ENCODE measurements around the gene CABYR.

The CABYR gene

DNA sequence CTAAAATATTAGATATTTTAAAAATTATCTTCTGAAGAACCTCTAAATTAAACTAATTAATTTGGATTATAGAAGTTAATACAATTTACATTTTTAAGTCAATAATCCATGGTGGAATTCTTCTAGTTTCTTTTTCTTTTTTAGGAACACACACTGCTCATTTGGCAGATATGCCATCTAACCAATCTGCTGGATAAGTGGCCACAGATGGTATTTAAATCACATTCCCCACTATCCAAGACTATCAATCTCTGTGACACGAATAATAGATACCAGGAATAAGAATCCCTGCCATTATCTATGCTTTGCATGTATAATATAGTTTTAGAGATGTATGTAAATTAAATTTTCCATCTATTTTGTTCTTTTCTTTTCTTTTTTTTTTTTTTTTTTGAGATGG, 58.5 kb downstream of the CABYR start:
- no peak overlapping the region for H2AFZ ChIP-seq
- H3K4me2 ChIP-seq (ENCODE audit: low read length) = no peak overlapping the region
- H3K27me3 ChIP-seq (ENCODE audit: control insufficient read depth, insufficient read depth, low read length) = no peaks in the 10 kb centered on the region
- no peak overlapping the region for H3K27ac ChIP-seq
- no peaks in the 10 kb centered on the region for H3K9me3 ChIP-seq (ENCODE audit: control insufficient read depth, low read length)
- TF ChIP-seq, protein P1, sequence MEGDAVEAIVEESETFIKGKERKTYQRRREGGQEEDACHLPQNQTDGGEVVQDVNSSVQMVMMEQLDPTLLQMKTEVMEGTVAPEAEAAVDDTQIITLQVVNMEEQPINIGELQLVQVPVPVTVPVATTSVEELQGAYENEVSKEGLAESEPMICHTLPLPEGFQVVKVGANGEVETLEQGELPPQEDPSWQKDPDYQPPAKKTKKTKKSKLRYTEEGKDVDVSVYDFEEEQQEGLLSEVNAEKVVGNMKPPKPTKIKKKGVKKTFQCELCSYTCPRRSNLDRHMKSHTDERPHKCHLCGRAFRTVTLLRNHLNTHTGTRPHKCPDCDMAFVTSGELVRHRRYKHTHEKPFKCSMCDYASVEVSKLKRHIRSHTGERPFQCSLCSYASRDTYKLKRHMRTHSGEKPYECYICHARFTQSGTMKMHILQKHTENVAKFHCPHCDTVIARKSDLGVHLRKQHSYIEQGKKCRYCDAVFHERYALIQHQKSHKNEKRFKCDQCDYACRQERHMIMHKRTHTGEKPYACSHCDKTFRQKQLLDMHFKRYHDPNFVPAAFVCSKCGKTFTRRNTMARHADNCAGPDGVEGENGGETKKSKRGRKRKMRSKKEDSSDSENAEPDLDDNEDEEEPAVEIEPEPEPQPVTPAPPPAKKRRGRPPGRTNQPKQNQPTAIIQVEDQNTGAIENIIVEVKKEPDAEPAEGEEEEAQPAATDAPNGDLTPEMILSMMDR (IDR thresholded peaks at IDR 0.05) = no peak
- H3K9ac ChIP-seq = no peak overlapping the region
- no peak overlapping the region for H3K4me3 ChIP-seq (ENCODE audit: low read depth, low read length)
- peaks cover 2% of the 10 kb centered on the region for H3K36me3 ChIP-seq (ENCODE audit: control insufficient read depth, insufficient read depth, low read length)
- H3K79me2 ChIP-seq = no peaks in the 10 kb centered on the region
- no peaks in the 10 kb centered on the region for H3K4me1 ChIP-seq

DNA sequence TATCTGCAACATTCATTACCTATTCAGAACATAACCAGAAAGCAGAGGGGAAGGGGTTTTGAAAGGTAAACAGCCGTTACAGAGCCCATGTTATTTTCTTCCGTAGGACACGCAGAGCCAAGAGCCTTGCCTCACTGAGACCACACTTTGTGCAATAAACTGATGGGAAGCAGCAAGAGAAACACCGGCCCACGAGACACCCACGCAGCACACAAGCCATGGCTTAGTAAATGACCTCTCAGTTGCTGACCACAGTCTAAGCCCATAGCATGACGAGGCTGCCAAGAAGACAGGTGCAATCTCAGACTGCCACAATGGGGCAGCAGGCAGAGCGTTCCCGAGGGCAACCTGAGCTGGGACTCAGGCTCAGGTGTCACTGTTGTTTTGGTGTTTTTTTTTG, 59.6 kb downstream of the CABYR start:
- TF ChIP-seq, protein P1 (IDR thresholded peaks at IDR 0.05) = no peak
- H3K27me3 ChIP-seq (ENCODE audit: control insufficient read depth, insufficient read depth, low read length) = no peaks in the 10 kb centered on the region
- no peaks in the 10 kb centered on the region for H3K9me3 ChIP-seq (ENCODE audit: control insufficient read depth, low read length)
- peaks cover 2% of the 10 kb centered on the region for H3K36me3 ChIP-seq (ENCODE audit: control insufficient read depth, insufficient read depth, low read length)
- no peak overlapping the region for H3K9ac ChIP-seq
- H3K4me3 ChIP-seq (ENCODE audit: low read depth, low read length) = no peak overlapping the region
- H3K79me2 ChIP-seq = peaks cover under 1% of the 10 kb centered on the region
- no peaks in the 10 kb centered on the region for H3K4me1 ChIP-seq
- H2AFZ ChIP-seq = no peak overlapping the region
- H3K27ac ChIP-seq = no peak overlapping the region
- no peak overlapping the region for H3K4me2 ChIP-seq (ENCODE audit: low read length)

DNA sequence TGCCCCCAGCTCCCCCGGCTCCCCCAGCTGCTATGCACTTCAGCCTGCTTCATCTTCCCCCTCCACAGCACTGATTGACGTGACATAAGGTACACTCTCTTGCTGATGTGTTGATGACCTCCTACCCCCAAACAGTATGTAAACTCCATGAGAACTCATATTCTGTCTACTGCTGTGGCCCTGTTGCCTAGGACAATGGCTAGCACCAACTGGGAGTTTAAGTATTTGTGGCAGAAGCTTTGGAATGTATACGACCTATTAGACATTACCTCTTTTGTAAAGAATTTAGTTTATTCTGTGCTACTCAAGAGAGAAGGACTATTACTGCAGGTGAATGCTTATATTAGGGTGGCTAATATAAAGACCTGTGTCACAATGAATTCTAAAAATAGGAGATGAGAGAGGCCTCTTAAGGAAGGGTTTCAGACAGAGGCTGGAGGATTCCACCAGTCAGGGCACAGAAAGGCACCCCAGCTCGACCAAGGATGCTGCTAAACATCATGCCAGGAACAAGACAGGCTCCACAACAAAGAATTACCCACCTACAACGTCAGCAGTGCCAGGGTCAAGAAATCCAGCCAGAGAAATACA, 60.6 kb downstream of the CABYR start:
- no peak overlapping the region for H2AFZ ChIP-seq
- peaks cover 2% of the 10 kb centered on the region for H3K36me3 ChIP-seq (ENCODE audit: control insufficient read depth, insufficient read depth, low read length)
- H3K4me3 ChIP-seq (ENCODE audit: low read depth, low read length) = no peak overlapping the region
- H3K9ac ChIP-seq = no peak overlapping the region
- no peak overlapping the region for H3K4me2 ChIP-seq (ENCODE audit: low read length)
- no peaks in the 10 kb centered on the region for H3K4me1 ChIP-seq
- H3K79me2 ChIP-seq = peaks cover 6% of the 10 kb centered on the region
- no peaks in the 10 kb centered on the region for H3K9me3 ChIP-seq (ENCODE audit: control insufficient read depth, low read length)
- H3K27me3 ChIP-seq (ENCODE audit: control insufficient read depth, insufficient read depth, low read length) = no peaks in the 10 kb centered on the region
- no peak overlapping the region for H3K27ac ChIP-seq
- TF ChIP-seq, protein P1 (IDR thresholded peaks at IDR 0.05) = no peak

DNA sequence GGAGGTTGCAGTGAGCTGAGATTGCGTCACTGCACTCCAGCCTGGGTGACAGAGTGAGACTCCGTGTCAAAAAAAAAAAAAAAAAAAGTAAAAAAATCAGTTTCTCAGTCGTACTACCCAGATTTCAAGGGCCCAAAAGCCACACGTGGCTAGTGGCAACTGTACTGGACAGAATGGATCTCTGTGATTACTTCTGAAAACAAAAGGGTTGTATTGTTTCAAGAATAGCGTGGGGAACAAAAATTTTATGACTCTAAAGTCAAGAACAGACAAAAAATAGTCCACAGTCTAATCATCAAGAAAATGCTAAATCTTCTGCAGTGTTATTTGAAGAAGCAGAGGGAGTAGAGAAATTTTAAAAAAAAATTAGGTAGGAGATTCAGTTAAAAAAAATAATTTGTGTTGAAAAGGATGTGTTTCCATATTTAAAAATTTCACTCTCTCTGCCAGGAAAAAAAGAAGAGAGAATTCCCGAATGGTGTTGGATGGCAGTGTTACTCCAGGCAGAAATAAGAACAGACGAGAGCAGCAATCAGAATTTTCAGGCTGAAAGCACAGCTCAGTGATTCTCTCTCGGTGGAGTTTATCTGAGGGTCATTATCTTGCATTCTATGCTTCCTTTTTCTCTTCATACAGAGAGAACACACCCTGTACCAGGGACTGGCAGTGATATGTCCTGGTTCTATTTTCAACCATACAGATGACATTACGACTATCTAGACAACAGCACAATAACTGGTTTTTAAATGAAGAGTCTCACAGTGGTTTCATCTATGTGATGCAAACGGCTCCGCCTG, 61.8 kb downstream of the CABYR start:
- H3K36me3 ChIP-seq (ENCODE audit: control insufficient read depth, insufficient read depth, low read length) = peaks cover 2% of the 10 kb centered on the region
- H3K4me1 ChIP-seq = no peaks in the 10 kb centered on the region
- H3K27ac ChIP-seq = no peak overlapping the region
- peaks cover 7% of the 10 kb centered on the region for H3K79me2 ChIP-seq
- H3K27me3 ChIP-seq (ENCODE audit: control insufficient read depth, insufficient read depth, low read length) = no peaks in the 10 kb centered on the region
- no peak overlapping the region for H3K4me3 ChIP-seq (ENCODE audit: low read depth, low read length)
- H3K4me2 ChIP-seq (ENCODE audit: low read length) = no peak overlapping the region
- TF ChIP-seq, protein P1 (IDR thresholded peaks at IDR 0.05) = no peak
- H3K9ac ChIP-seq = no peak overlapping the region
- H2AFZ ChIP-seq = no peak overlapping the region
- no peaks in the 10 kb centered on the region for H3K9me3 ChIP-seq (ENCODE audit: control insufficient read depth, low read length)

All from parathyroid adenoma (tissue), 2 donors.